GM21381 (cell line): ENCODE data around the gene SLC4A1AP.

Experiments
- ATAC-seq: cut with Tn5 transposase; IDR thresholded peaks from one replicate; pipeline ENCODE4 v1.9.1; 2021; ENCODE audit warnings: mild to moderate bottlenecking, moderate library complexity; ENCODE audit not compliant: unreplicated experiment

The SLC4A1AP gene

DNA sequence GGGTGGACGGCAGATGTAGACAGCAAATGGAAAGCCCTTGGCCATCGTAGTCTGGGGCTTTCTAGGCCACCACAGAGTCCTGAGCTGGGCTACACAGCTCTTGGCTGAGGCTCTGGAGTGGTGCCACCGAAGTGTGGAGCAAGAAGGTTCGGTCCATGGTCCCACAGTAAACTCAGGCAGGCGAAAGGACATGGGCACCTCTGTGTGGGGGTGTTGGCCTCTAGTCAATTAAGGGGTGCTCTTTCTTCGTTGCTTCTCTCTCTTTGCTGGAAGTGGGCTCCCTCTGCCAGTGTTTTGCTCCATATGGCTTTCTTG, 73.2 kb downstream of the SLC4A1AP start:
- no peak for ATAC-seq

DNA sequence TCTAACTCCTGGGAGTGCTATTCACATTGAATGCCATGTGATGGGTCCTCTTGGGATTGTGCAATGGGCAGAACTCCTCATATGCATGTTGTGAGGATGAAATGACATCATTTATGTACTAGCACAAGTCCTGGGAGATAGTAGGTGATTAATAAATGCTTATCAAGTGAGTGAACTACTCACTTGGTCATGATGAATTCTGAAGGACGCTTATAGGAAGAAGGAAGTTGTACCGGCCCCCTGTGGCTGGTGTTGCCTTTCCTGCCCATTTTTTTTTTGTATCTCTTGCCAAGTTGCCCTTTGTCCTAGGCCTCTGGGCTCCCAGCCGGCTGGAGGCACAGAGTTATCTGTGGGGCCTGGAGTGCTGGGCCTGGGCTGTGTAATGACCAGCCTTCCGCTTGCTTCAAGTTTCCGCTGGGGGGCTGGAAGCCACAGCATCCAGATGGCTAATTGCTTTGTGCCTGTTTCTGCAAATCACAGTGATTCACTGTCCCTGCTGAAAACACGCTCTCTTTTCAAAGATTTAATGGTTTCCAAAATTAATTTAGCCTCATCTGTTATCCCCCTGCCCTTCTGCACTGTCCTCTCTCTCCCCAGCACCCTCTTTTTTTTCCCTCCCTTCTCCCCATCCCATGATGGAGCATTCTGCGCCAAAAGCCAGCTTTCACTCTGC, 74.1 kb downstream of the SLC4A1AP start:
- no peak for ATAC-seq

GRCh38 chr2:27738349-27739057, 74.8 kb downstream of the SLC4A1AP start:
- no peak for ATAC-seq

DNA sequence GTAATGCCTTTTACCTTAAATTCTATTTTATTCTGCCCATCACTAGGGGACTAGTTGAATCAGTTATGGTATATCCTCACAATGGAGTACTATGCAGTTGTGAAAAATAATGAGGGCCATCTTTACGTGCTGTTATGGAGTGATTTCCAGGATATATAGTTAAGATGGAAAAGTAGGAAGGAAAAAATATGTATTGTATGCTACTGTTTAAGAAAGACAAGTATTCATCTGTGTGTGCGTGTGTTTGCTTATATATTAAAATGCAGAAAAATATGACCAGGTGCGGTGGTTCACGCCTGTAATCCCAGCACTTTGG, 75.3 kb downstream of the SLC4A1AP start:
- ATAC-seq = no peak

GRCh38 chr2:27741673-27742072, 78.0 kb downstream of the SLC4A1AP start:
- no peak for ATAC-seq

DNA sequence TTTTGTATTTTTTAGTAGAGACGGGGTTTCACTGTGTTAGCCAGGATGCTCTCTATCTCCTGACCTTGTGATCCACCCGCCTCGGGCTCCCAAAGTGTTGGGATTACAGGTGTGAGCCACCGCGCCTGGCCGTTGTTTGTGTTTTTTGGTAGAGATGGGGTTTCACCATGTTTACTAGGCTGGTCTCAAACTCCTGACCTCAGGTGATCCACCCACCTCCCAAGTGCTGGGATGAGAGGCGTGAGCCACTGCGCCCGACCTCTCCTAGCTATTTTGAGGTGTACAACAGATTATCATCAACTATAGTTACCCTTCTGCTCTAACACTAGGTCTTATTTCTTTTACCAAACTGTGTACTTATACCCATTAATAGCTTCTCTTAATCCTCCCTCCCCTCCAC, 78.9 kb downstream of the SLC4A1AP start:
- no peak for ATAC-seq
